Pulmonary artery endothelial cell (primary cell): ENCODE data around the gene SEC61B. TPM values are rescaled to one million over a fixed set of nuclear protein-coding genes. Genes with fewer than 3 reads are reported as not detected.
A peak's percentile ranks its signal among the peaks of the same experiment; 100 is the strongest.
"Not testable (repeated sequence)": the region's sequence is repeated elsewhere in the genome, so short reads cannot be mapped to it uniquely, and the experiment has no call there.

ENCODE experiments used
- DNase-seq: peaks from one replicate; pipeline ENCODE4 v3.0.0-alpha.2; 2011; ENCODE audit warnings: low read depth, low spot score
- total RNA-seq: library from RNA; depleted of rRNA; stranded (reverse); fragments of >200 nt; gene quantifications from 2 replicates; pipeline ENCODE4 v1.2.3, GENCODE V29; 2014

SEC61B gene
- total RNA-seq, 1 donor from 2014 or later, result 123 TPM

GRCh38 chr9:99235926-99236634 lies 14.0 kb downstream of the SEC61B start:
- no peak for DNase-seq

- no peak for DNase-seq
Measured at GRCh38 chr9:99237356-99237755, 15.3 kb downstream of the SEC61B start.

- not testable (repeated sequence) for DNase-seq
Measured at GRCh38 chr9:99237849-99238248, 15.8 kb downstream of the SEC61B start.

GRCh38 chr9:99238331-99238730 lies 16.2 kb downstream of the SEC61B start:
- DNase-seq, result no peak

- no peak for DNase-seq
Measured at GRCh38 chr9:99239341-99240060, 17.4 kb downstream of the SEC61B start.

- no peak for DNase-seq
Measured at GRCh38 chr9:99241106-99241505, 19.0 kb downstream of the SEC61B start.

GRCh38 chr9:99244344-99245260 lies 22.5 kb downstream of the SEC61B start:
- no peak for DNase-seq

GRCh38 chr9:99249619-99250018 lies 27.5 kb downstream of the SEC61B start:
- no peak for DNase-seq

- DNase-seq, result no peak
Measured at GRCh38 chr9:99251157-99251556, 29.1 kb downstream of the SEC61B start.

- no peak for DNase-seq
Measured at GRCh38 chr9:99253134-99253533, 31.1 kb downstream of the SEC61B start.

GRCh38 chr9:99253772-99254431 lies 31.8 kb downstream of the SEC61B start:
- DNase-seq, result no peak

GRCh38 chr9:99255651-99256050 lies 33.6 kb downstream of the SEC61B start:
- DNase-seq, result no peak

- no peak for DNase-seq
Measured at GRCh38 chr9:99257723-99258389, 35.8 kb downstream of the SEC61B start.

- DNase-seq, result no peak
Measured at GRCh38 chr9:99259231-99259918, 37.3 kb downstream of the SEC61B start.

- DNase-seq, result no peak
Measured at GRCh38 chr9:99261923-99262322, 39.8 kb downstream of the SEC61B start.

- DNase-seq, result no peak
Measured at GRCh38 chr9:99262949-99263418, 40.9 kb downstream of the SEC61B start.

GRCh38 chr9:99264070-99264680 lies 42.1 kb downstream of the SEC61B start:
- no peak for DNase-seq

GRCh38 chr9:99265691-99266090 lies 43.6 kb downstream of the SEC61B start:
- no peak for DNase-seq

- DNase-seq, result peak; percentile 8
Measured at GRCh38 chr9:99266255-99267023, 44.4 kb downstream of the SEC61B start.
